HG03432 (cell line): Measurements from ENCODE around the gene CPTP.

Source experiments
- ATAC-seq: cut with Tn5 transposase; IDR thresholded peaks from one replicate; pipeline ENCODE4 v1.9.1; 2021; ENCODE audit warnings: mild to moderate bottlenecking, moderate library complexity; ENCODE audit not compliant: unreplicated experiment

Gene CPTP

DNA sequence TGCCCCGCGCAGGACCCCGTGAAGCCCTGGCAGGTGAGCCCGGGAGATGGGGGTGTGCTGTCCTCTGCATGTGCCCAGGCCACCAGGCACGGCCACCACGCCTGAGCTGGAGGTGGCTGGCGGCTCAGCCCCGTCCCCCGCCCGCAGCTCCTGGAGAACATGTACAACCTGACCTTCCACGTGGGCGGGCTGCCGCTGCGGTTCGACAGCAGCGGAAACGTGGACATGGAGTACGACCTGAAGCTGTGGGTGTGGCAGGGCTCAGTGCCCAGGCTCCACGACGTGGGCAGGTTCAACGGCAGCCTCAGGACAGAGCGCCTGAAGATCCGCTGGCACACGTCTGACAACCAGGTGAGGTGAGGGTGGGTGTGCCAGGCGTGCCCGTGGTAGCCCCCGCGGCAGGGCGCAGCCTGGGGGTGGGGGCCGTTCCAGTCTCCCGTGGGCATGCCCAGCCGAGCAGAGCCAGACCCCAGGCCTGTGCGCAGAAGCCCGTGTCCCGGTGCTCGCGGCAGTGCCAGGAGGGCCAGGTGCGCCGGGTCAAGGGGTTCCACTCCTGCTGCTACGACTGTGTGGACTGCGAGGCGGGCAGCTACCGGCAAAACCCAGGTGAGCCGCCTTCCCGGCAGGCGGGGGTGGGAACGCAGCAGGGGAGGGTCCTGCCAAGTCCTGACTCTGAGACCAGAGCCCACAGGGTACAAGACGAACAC lies 8.3 kb downstream of the CPTP start:
- ATAC-seq = no peak

GRCh38 chr1:1333551-1334241 lies 9.1 kb downstream of the CPTP start:
- ATAC-seq = no peak

- ATAC-seq = no peak
Observed at GRCh38 chr1:1334835-1335234, 10.2 kb downstream of the CPTP start.

DNA sequence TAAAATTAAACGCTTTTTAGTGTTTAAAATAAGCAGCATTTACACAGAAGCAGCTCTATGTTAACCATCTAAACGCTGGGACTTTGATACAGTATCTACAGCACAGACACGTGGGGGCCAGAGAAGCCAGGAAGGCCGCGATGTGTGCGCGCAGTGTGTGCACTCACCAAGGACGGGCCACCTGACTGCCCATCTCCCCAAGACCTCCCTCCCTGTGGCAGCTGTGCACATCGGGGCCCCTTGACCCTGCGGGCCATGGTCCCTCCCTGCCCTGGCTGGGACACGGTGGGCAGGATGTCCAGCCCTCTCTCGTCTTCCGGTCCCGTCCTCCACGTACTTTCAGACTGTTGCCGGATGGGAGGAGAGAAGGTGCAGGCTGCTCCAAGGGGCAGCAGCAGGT lies 10.7 kb downstream of the CPTP start:
- ATAC-seq = no peak

- ATAC-seq = no peak
Observed at GRCh38 chr1:1335792-1336248, 11.2 kb downstream of the CPTP start.

DNA sequence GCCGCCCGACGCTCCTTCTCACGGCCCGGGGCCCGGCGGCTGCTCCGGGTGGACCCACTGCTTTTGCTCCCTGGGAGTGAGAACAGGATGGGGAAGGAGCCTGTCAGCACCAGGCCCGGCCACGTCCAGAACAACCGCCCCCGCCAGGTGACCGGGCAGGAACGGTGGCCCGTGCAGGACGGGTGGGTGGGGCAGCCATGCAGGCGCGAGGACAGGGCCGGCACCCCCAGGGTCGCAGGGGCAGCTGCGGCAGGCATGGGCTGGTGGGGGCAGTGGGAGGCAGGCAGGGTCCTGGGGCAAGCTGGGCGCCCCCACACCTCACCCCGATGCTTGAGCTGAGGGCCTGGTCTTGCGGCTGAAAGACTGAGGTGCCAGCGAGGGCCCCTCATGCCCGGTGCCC lies 11.8 kb downstream of the CPTP start:
- ATAC-seq = no peak

GRCh38 chr1:1336931-1337792 lies 12.6 kb downstream of the CPTP start:
- no peak for ATAC-seq

DNA sequence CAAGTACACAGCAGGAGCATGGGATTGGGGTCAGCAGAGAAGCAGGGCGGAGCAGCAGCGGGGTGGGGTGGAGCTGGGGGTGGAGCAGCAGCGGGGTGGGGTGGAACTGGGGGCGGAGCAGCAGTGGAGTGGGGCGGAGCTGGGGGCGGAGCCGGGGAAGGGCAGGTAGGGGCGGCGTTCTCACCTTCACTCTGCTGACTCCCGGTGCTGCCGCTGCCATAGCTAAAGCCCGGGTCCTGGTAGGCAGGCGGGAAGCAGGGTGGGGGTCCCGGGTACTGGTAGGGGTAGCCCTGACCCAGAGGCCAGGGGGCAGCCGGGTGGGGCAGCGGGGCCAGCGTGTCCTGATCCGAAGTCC lies 13.2 kb downstream of the CPTP start:
- no peak for ATAC-seq

GRCh38 chr1:1338278-1338677 lies 13.7 kb downstream of the CPTP start:
- no peak for ATAC-seq

- no peak for ATAC-seq
Observed at GRCh38 chr1:1340185-1340584, 15.6 kb downstream of the CPTP start.

- no peak for ATAC-seq
Observed at GRCh38 chr1:1340791-1341548, 16.4 kb downstream of the CPTP start.

- ATAC-seq = no peak
Observed at GRCh38 chr1:1341549-1342021, 17.0 kb downstream of the CPTP start.

DNA sequence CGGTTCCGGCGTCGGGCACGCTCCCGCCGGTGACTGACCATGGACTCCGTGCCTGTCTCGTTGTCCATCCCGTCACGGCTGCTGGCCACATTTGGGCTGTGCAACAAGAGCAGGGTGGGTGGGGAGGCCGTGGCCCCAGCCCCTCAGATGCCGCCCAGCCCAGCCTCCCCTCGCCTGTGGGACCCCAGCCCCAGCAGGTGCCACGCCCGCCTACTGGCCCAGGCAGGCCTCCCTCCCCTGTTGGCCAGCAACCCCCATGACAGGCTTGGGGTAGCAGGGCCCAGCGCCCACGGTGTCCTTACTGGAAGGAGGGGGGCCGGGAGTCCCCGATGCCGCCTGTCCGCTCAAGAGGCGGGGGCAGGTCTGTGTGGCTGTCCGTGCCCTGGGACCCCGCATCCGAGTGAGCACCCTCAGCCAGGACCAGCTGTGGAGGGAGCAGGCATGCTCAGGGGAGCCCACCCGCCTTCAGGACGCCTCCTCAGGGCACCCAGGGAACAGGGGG lies 17.5 kb downstream of the CPTP start:
- ATAC-seq = no peak

DNA sequence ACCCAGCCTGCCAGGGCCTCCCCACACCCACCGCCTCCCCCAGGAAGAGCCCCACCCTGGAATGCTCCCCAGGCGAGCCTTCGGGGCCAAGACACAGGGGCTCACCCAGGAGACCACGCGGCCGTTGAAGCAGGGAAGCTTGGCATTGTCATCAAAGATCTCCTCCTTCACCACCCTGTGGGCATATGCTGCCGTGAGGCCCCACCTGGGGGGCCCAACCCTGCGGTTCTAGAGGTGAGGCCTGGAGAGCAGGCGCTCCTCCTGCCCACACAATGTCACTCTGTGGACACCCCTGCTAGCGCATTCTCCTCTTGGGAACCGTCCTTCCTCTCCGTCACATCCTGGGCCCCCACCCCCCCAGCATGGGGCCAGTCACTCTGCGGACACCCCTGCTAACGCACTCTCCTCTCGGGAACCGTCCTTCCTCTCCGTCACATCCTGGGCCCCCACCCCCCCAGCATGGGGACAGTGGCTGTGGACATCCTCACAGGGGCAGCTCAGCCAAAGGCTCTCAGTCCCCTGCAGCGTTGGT lies 18.0 kb downstream of the CPTP start:
- ATAC-seq = no peak

DNA sequence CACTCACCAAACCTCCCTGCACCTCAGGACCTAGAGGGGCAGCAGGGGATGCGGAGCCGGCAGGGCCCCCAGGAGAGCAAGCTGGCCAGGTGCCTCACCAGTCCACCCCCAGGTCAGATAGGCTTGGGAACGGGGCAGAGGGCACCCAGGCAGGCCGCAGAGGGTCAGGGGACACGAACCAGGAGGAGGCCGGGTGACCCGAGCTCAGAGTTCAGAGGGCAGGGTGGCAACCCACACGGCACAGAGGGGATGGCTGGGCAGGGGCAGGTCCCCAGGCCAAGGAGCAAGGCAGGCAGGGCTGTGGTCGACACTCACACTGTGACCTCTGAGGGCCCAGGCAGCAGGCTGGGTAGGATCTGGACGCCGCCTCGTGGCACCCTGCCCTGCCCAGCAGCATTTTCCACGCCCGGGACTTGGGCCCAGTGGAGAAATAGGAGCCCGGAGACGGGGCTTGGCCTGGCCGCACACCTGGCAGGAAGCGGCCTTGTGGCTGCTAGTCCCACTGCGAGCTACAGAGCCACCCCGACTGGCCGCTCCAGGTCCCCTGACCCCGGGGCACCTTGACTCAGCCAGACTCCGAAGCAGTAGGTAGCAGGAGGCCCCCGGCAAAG lies 19.3 kb downstream of the CPTP start:
- no peak for ATAC-seq

DNA sequence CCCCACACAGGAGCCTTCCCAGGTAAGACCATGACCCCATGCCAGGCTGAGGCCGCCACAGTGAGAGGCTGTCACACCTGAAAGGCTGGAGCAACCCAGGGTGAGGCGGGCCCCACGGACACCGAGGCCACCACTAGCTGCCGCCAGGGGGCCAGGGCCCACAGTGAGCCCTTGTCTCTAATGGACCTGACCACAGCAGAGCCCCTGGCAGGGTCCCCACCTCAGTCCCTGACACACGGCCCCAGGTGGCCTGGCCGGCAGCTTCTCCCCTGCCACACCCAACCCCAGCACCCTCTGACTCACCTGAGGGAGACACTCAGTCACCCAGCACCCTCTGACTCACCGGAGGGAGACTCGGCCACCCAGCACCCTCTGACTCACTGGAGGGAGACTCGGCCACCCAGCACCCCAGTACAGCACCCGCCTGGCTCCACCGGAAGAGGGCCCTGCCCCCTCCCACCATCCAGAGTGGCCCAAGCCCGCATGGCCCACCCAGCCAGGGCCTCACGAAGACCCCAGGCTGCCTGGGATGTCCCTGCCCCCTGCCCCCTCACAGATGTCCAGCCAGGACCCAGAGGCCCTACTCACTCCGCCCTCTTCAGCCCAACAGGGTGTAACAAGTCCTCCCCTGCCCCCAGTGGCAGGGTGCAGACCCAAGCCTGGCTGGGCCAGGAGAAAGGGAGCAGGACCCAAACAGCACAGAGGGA lies 20.2 kb downstream of the CPTP start:
- no peak for ATAC-seq

DNA sequence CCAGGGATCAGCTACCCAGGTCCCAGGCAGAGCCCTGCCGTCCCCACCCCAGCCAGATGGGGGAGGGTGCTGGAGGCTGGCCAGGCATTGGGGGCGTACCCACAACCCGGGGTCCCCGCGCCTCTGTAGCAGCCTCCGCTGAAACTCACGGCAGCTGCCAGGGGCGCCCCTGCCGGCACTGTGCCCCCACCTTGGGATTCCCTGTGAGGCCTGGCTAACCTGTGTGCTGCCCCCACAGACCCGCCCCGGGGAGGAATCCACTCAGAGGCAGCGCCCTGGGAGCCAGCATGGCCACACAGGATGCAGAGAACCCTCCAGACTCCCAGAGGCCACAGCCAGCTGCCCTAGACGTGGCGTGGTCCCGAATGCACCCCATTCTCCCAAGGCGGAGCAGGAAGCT lies 20.8 kb downstream of the CPTP start:
- no peak for ATAC-seq

GRCh38 chr1:1345860-1346500 lies 21.4 kb downstream of the CPTP start:
- no peak for ATAC-seq

DNA sequence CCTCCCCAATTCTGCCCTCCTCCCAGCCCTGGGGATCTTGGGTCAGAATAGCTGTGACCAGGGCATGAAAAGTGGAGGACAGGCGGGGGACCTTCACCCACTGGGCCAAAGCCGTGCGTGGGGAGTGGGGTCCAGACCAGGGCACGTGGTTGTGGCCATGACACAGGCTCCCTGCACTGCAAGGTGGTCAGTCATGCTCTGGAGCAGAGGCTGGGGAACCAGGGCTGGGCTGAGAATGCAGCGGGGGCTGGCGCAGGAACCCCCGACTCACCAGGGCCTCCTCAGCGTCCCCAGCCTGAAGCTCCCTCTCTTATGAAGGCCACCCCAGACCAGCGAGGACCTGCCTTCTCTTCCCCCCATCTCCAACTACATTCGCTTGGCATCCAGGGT lies 21.9 kb downstream of the CPTP start:
- ATAC-seq = no peak
